SH-SY5Y (cell line): ENCODE data around the gene CFAP161.

Source experiments
- GATA2 ChIP-seq: IDR thresholded peaks from 2 replicates; pipeline ENCODE4 v1.6.1; 2011; ENCODE audit warnings: mild to moderate bottlenecking, low read depth, low read length
- GATA3 ChIP-seq: IDR thresholded peaks from 2 replicates; pipeline ENCODE4 v1.6.1; 2011; ENCODE audit warnings: low read depth, mild to moderate bottlenecking, low read length, moderate library complexity

CFAP161 gene

DNA sequence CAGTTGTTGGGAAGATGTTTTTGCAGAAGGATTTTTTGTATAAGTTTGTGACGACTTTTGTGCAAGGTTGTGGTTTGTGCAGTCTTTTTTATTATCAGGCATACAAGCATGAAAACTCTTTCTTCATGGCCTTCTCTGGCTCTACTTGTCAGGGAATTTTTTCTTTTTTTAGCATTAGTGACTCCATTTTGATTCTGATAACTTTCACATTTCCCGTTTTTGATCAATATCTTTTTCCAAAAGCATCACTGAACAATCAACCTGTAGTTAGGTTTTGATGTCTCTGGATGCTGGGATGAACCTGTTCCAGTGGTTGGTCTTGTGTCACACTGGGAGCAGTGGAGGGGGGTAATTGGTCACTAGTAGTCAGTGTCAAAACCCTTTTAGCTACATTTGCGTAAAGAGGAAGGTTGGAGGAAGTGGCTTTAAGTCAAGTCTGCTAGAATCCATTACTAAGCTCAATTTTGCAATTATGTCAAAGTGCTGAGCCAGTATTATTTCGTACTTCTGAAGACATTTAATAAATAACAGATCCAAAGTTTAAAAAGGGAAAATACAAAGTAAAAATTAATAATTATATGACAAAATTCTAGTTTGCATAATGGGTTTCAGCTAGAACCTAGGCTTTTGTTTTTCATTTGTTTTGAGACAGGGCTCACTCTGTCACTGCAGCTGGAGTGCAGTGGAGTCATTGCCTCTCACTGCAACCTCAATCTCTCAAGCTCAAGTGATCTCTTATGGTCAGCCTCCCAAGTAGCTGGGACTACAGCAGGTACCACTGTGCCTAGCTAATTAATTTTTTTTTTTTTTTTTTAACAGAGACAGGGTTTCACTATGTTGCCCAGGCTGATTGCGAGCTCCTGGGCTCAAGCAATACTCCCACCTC, 18.8 kb upstream of the CFAP161 start:
- TF ChIP-seq GATA2 (no peak), GATA3 (no peak)

DNA sequence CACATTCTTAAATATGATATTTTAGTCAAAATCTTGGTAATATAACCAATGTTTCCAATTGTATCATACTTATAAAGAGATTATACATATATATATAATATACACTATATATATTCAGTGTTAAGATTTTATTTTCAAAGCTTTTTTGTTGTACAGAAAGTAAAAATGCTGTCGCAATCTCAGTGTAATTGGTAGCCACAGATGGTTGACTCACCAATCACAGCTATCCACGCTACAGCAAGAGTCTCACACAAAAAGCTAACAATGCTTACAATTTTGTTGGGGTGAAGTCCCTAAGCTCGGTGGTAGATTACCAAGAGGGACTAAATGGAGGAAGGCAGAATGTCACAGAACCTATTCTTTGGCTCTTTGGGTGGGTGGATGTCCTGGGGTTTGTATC, 16.9 kb upstream of the CFAP161 start:
- TF ChIP-seq GATA3 = no peak
- TF ChIP-seq GATA2 = no peak

DNA sequence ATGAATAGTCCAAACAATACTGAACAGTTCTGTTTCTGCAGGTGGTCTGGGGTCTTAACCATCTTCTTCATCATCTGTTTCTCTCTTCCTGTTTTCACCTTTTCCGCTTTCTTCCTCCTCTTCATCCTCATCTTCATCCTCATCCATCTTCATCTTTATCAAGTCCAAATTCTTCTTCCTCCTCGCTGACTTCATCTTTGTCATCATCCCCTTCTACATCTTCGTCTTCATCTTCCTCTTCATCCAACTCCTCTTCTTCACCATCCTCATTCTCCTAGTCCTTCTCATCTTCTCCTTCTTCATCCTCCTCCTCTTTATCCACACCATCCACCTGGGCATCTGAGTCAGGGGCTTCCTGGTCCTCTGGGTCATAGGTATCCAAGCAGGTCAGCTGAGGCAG, 16.5 kb upstream of the CFAP161 start:
- TF ChIP-seq GATA3 (no peak), GATA2 (no peak)

DNA sequence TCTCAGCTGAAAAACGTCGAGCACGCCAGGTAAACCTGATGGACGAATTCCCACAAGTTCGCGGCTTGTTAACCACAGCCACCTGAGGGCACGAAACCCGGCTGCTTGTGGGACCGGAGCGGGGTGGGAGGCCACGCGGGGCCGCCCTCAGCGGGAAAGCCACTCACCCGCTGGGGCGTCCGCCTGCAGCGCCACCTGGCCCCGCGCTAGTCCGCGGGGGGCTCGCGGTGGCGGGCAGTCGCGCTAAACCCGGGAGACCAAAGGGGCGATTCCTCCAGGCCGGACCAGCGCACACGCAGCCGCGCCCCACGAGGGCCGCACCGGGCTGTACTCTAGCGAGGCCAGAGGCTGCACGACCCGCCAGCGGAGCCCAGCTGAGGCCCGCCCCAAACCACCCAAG, 15.7 kb upstream of the CFAP161 start:
- TF ChIP-seq GATA2 (no peak), GATA3 (no peak)

DNA sequence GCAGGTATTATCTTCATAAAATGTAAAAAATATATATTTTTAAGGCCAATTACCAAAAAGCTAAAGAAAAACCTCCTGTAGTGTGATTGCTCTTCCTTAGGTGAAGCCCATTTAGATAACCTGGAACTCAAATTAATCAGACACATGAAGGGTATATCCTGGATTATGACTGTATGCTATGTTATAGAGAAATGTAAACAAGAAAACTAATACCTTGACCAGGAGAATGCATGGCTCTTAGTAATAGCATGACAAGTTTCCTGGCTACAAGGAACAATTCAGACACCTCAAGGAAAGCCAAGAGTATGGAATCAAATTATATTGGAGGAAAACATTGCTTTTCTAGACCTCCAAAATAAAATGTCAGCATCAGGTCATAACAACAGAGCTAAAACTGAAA, 14.0 kb upstream of the CFAP161 start:
- no peak for TF ChIP-seq GATA3
- TF ChIP-seq GATA2 = no peak

DNA sequence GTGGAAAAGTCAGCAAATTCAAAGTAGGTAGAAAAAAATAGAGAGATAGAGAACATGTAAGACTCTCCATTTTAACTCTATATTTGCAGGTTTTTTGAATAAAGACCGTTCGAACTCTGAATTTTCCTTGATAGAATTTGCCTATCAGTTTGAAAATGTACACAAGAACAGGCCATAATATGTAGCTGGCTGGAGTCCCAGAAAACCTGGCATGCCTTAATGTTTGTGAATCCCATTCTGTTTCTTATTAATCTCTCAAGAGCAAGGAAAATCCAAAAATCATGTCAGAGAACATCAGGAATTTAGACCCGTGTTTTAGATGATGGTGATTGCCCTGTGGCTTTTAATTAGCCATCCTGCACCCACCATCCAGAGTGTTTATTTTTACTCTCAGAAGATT, 7.2 kb upstream of the CFAP161 start:
- TF ChIP-seq GATA3 = no peak
- TF ChIP-seq GATA2 = no peak

- no peak for TF ChIP-seq GATA2
- no peak for TF ChIP-seq GATA3
Measured at GRCh38 chr15:81146006-81146405, 11.9 kb downstream of the CFAP161 start.

DNA sequence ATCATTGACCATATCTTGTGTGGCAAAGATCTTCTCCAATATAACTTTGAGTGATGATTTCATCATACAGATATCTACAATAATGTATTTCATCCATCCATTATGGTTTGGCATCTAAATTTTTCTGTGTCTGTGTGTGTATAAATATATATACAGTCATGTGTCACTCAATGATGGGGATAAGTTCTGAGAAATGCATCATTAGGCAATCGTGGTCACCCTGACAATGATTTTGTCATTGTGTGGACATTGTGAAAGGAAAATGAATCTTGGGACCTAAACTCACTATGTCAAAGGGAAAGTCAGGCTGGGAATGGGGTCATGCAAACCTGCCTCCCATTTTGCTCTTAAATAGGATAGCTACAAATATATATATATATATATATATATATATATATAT, 12.4 kb downstream of the CFAP161 start:
- no peak for TF ChIP-seq GATA3
- no peak for TF ChIP-seq GATA2

- TF ChIP-seq GATA2 = no peak
- TF ChIP-seq GATA3 = no peak
Measured at GRCh38 chr15:81151389-81151788, 17.3 kb downstream of the CFAP161 start.

- no peak for TF ChIP-seq GATA2
- no peak for TF ChIP-seq GATA3
Measured at GRCh38 chr15:81152339-81152738, 18.3 kb downstream of the CFAP161 start.

DNA sequence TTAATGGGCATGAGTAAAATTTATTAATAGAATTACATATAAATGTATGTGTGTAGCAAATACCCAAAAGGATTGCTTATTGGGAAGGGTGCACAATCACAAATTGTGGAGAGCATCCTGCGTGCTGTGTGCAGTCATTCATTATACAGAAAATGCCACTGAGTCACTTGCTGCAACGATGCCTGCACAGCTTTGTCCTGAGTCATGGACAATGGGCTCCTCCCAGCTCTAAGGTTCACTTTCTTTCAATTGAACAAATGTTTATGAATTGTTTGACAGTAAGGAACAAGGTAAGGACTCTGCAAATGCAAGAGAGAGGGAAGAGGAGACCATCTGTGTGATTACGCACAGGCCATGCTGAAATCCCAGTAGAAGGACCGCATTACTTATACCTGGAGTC, 18.7 kb downstream of the CFAP161 start:
- TF ChIP-seq GATA2 (no peak), GATA3 (no peak)

DNA sequence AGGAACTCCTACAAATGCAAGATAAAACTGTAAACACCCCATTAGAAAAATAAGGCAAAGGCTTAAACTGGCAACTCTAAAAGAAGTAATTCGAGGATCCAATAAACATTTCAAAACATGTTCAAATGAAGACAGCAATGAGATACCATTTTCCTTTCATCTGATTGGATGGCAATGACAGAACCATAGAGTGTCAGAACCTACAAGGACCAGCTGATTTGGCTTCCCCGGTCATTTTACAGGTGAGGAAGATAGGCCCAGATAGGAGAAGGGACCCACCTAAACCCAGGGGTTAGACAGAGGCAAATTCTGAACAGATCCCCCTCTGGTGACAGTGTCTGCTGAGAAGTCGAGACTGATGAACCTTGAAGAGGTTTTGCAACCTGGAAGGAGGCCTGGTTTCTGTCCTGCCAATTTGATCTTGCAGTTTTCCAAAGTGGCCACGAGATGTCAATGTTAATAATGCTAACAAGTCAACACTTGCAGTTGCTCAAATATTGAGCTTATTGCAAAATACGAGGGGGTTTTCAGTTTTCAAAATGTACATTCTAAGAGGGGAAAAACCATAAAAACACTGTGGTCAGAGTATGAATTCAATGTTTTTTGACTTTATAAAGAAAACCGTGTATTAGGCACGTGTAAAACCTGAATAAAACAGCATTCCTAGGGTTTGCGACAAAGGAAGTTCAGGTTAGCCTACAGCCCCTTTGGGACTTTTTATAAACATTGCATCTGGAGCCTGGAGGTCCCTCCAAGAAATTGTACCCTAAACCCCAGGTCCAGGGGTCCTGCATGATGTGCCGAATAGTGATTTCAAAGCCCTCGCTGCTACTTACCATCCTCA, 21.5 kb downstream of the CFAP161 start:
- no peak for TF ChIP-seq GATA2
- no peak for TF ChIP-seq GATA3

DNA sequence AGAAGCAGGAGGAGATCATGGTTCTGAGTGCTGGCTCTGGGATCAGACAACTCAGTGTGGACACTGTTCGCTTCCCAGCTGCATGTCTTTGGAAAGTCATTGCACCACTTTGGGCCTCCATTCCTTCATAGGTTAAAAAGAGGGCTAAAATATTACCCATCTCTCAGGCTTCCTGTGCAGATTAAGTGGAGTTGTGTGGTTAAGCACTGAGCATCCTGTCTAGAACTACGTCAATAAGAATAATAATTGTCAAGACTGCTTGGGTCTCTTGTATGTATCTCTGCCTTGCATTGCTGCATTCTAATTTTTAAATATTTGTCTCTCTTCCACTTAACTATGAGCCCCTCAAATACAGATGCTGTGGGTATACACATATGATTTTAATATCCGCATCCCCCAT, 22.3 kb downstream of the CFAP161 start:
- TF ChIP-seq GATA2 (no peak), GATA3 (no peak)

DNA sequence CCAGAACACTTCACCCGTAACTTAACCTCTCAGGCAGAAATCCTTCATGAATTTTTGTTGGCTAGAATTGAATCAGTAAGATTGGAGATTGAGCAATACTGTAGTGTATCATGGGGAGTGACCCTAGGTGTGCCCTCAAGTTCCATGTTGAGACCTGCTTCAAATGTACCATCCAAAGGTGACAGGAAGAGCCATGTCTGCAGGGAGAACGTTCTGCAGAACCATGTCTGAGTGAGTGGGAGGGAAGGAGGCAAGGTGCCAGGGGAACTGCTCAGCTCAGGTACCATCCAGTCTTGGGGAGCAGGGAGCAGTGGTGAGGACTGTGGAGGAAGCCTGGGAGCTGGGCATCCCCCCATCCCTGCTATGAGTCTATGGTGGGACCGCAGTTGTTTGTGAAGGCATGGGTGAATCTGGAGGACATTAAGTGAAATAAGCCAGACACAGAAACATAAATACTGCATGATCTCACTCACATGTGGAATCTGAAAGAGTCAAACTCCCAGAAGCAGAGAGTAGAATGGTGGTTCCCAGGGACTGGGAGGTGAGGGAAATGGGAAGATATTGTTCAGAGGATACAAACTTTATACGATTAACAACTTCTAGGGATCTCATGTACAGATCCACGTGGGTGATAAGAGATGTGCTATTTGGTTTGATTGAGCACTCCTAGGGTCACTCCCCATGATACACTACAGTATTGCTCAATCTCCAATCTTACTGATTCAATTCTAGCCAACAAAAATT, 23.3 kb downstream of the CFAP161 start:
- TF ChIP-seq GATA2 (no peak), GATA3 (no peak)
